Measurements from ENCODE around the gene NOD1. TPM values are rescaled to one million over a fixed set of nuclear protein-coding genes. Genes with fewer than 3 reads are reported as not detected.

The NOD1 gene
- total RNA-seq, 1 experiment from 2014 or later, result 8.1 TPM

GRCh38 chr7:30468791-30469190 lies 9.8 kb downstream of the NOD1 start:
- H3K27ac ChIP-seq (ENCODE audit: low read length), result no peak overlapping the region
- TF ChIP-seq CTCF (IDR thresholded peaks at IDR 0.05) (no peak), POLR2AphosphoS5 (IDR thresholded peaks at IDR 0.05; ENCODE audit: low read depth, low read length) (no peak), TCF7L2 (IDR thresholded peaks at IDR 0.05; ENCODE audit: low read depth, low read length) (no peak), SIN3A (IDR thresholded peaks at IDR 0.05; ENCODE audit: borderline replicate concordance, insufficient read depth, low read depth, low read length) (no peak), REST (IDR thresholded peaks at IDR 0.05; ENCODE audit: insufficient read depth in 1 of 2, low read depth in 2 of 2, low read length in 1 of 2) (no peak)
- POLR2A ChIA-PET, result no interaction called here
- no peaks in the 10 kb centered on the region; the same call in 1 of the 2 replicates for H3K4me1 ChIP-seq (ENCODE audit: control insufficient read depth, insufficient read depth, low read length)
- H3K4me3 ChIP-seq (ENCODE audit: low read depth in 2 of 2, low read length in 2 of 2), result no peak overlapping the region
- CTCF ChIA-PET, result interaction anchor here (0.5 to 1.0 kb wide), 3 partner anchors 9 to 11 kb away, joined by 3 to 4 read pairs (median 4); no protein-coding TSS in a partner anchor
- H3K27me3 ChIP-seq (ENCODE audit: control insufficient read depth, insufficient read depth, low read length), result no peaks in the 10 kb centered on the region
- in situ Hi-C loops (cut with HindIII; ENCODE audit: low pct_unique_long_range_greater_than_20kb, low sequenced_read_pairs), result no loop called here
- no peaks in the 10 kb centered on the region for H3K36me3 ChIP-seq (ENCODE audit: control insufficient read depth, insufficient read depth, low read length)
- DNase-seq (ENCODE audit: low read depth, low spot score) (no peak), ATAC-seq (no peak)
- no peaks in the 10 kb centered on the region for H3K9me3 ChIP-seq (ENCODE audit: control insufficient read depth, insufficient read depth, low read depth, low read length)
- BruUV-seq (replicated peaks), result no TSS peak
- intact Hi-C loops (cut with micrococcal nuclease; ENCODE audit: unreplicated experiment), result no loop called here

DNA sequence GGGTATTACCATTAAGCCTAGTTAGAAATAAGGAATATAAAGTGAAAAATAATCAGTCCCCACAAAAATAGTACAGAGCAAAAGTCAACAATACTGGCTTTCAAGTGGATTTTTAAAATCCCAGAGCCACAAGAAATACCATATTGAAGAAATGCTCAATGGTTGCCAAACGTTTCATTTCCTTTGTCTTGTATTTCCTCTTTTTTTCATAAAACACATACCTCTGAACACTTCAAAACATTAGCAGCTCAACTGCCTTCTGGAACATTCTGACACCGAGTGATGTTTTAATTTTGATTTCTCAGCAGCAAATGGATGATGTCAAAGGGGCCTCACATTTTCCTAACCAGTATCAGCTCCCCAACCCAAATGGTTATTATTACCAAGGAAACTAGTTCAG lies 10.5 kb downstream of the NOD1 start:
- ChIA-PET POLR2A (no interaction called here), CTCF (no interaction called here)
- no peaks in the 10 kb centered on the region for H3K36me3 ChIP-seq (ENCODE audit: control insufficient read depth, insufficient read depth, low read length)
- TF ChIP-seq SIN3A (IDR thresholded peaks at IDR 0.05; ENCODE audit: borderline replicate concordance, insufficient read depth, low read depth, low read length) (no peak), REST (IDR thresholded peaks at IDR 0.05; ENCODE audit: insufficient read depth in 1 of 2, low read depth in 2 of 2, low read length in 1 of 2) (no peak), POLR2AphosphoS5 (IDR thresholded peaks at IDR 0.05; ENCODE audit: low read depth, low read length) (no peak)
- H3K4me1 ChIP-seq (ENCODE audit: control insufficient read depth, insufficient read depth, low read length), result no peaks in the 10 kb centered on the region; the same call in 1 of the 2 replicates
- H3K27me3 ChIP-seq (ENCODE audit: control insufficient read depth, insufficient read depth, low read length), result no peaks in the 10 kb centered on the region
- H3K4me3 ChIP-seq (ENCODE audit: low read depth in 2 of 2, low read length in 2 of 2), result no peak overlapping the region
- no peak overlapping the region for H3K27ac ChIP-seq (ENCODE audit: low read length)
- BruUV-seq (replicated peaks), result no TSS peak
- no peak for DNase-seq (ENCODE audit: low read depth, low spot score)
- intact Hi-C loops (cut with micrococcal nuclease; ENCODE audit: unreplicated experiment) (no loop called here), in situ Hi-C loops (cut with HindIII; ENCODE audit: low pct_unique_long_range_greater_than_20kb, low sequenced_read_pairs) (no loop called here)
- ATAC-seq, result no peak
- no peaks in the 10 kb centered on the region for H3K9me3 ChIP-seq (ENCODE audit: control insufficient read depth, insufficient read depth, low read depth, low read length)
